ENCODE measurements around the gene NFRKB. TPM values are rescaled to one million over a fixed set of nuclear protein-coding genes. Genes with fewer than 3 reads are reported as not detected.

NFRKB gene
- total RNA-seq, 1 donor from 2014 or later, result 24.3 TPM

DNA sequence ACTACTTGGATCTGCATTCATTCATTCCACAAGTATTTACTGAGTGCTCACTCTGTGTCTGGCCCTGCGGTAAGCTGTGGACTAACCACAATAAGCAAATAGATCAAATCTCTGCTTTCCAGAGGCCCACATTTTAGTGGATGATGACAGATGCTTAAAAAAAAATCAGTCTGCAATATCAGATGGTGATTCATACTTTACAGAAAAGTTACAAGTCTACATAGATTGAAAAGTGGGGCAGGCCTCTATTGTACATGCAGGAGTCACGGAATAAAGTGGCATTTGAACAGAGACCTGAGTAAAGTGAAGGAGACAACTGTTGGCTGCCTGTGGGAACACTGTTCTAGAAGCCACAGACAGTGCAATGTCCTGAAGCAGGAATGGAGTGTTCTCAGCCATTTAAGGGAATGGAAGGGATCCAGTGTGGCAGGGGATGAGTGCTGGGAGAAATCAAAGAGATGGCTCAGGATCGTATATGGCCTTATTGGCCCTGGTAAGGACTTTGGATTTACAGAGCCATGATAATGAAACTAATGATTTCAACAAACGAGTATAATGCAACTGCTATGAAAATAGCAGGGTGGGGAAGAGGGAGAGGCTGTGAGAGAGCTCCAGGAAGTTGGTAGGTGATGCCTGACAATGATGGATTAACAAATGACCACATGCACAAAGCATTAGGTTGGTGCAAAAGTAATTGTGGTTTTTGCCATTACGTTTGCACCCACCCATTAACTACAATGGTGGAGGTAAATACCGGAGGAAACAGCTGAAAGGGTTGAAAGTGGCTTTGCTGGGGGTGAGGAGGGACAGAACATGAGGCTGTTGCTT, 48.7 kb downstream of the NFRKB start:
- no peak for DNase-seq (ENCODE audit: extremely low read depth, low read depth, low spot score)

Other genes with a start within 250 kb of the NFRKB start
- 0.35 TPM in 1 of 2 replicates, not detected in the other for gene TMEM45B, start 79.7 kb downstream of the NFRKB start, total RNA-seq
- 7.0 and 7.9 TPM in 2 replicates for gene PRDM10, start 107.3 kb upstream of the NFRKB start, total RNA-seq
- 1,168 and 1,569 TPM in 2 replicates for gene APLP2, start 174.3 kb upstream of the NFRKB start, total RNA-seq

All from glomerular endothelial cell (primary cell).